ENCODE measurements around the gene MAG.

MAG gene

DNA sequence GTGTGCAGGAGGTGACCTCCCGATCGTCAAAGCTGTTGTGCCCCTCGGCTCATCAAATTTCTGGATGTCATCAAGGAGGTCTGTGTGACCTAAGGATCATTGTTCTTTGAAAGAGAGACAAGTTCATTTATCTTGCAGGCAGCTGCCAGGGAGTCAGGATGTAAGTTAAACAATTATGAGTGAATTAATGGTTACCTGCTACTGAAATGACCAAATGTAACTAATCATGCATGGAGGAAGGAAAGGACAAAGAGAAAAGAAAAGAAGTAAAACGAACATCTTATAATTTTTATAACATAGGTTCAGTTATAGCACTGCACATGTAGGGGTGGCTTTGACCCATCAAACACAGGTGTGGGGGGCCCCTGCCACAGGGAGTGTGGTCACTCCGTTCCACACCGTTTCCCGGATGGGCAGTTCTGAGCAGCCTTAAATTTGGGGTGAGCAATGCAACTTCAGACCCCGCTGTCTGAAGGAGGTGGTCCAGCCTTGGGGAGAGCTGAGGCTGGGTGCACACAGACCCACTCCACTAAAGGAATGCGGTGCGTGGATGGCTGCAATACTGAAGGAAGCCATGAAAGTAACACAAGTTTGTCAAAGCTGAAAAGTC, 42.3 kb downstream of the MAG start:
- TF ChIP-seq, protein P1, sequence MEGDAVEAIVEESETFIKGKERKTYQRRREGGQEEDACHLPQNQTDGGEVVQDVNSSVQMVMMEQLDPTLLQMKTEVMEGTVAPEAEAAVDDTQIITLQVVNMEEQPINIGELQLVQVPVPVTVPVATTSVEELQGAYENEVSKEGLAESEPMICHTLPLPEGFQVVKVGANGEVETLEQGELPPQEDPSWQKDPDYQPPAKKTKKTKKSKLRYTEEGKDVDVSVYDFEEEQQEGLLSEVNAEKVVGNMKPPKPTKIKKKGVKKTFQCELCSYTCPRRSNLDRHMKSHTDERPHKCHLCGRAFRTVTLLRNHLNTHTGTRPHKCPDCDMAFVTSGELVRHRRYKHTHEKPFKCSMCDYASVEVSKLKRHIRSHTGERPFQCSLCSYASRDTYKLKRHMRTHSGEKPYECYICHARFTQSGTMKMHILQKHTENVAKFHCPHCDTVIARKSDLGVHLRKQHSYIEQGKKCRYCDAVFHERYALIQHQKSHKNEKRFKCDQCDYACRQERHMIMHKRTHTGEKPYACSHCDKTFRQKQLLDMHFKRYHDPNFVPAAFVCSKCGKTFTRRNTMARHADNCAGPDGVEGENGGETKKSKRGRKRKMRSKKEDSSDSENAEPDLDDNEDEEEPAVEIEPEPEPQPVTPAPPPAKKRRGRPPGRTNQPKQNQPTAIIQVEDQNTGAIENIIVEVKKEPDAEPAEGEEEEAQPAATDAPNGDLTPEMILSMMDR (IDR thresholded peaks at IDR 0.05; ENCODE audit: low read depth, low read length, missing control alignments) = no peak
- H3K4me3 ChIP-seq (replicated peaks; ENCODE audit: low read depth, low read length) = no peak overlapping the region
- no peak for DNase-seq (ENCODE audit: extremely low read depth, low read depth)

DNA sequence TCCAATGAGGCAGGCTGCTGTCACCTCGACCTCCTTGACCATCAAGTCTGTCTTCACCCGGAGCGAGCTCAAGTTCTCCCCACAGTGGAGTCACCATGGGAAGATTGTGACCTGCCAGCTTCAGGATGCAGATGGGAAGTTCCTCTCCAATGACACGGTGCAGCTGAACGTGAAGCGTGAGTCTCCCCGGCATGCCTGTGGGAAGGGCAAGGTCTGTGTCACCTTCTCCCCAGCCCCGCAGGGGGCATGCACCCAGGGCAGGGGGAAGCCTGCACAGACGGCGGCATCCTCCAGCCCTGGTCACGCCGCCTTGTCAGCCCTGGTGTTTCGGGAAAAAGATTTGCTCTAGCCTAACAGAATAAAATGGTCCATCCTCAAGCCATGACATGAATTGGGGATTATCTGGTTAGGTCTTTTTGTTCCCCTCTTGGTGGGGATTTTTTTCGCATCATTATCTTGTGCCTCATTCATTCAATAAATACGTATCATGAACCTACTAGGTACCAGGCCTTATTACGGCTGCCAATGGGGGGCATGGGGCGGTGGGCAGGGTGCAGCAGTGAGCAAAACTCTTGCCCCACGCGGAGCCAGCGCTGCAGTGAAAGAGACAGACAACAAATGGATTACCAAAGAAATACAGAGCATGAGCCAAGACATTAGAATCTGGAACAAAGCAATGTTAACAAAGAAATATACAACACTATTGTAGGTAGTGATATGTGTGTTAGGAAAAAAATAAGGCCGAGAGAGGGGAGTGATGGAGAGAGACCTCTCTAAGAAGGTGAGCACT, 44.4 kb downstream of the MAG start:
- H3K4me3 ChIP-seq (replicated peaks; ENCODE audit: low read depth, low read length) = no peak overlapping the region
- TF ChIP-seq, protein P1 (IDR thresholded peaks at IDR 0.05; ENCODE audit: low read depth, low read length, missing control alignments) = no peak

DNA sequence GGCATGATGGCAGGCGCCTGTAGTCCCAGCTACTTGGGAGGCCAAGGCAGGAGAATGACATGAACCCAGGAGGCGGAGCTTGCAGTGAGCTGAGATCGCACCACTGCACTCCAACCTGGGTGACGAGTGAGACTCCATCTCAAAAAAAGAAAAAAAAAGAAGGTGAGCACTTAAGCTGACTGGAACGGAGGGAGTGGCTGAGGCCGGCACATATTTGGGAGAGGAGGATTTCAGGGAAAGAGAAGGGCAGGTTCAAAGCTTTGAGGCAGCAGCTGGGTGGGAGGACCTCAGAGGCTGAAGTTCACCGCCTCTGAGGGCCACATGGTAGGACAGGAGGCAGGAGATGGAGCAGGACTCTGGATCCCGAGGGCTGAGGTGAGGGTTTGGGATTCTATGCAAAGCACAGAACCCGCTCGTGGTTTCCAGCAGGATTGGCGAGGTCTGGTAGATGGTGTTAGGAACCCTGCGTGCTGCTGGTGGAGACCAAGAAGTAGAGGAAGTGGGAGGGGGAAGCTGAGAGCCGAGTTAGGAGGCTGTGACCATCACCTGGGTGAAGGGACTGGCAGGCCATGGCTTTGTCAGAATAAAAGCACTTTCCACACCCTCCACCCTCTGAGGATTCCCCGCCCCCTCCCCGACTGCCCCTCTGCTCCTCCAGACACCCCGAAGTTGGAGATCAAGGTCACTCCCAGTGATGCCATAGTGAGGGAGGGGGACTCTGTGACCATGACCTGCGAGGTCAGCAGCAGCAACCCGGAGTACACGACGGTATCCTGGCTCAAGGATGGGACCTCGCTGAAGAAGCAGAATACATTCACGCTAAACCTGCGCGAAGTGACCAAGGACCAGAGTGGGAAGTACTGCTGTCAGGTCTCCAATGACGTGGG, 45.4 kb downstream of the MAG start:
- no peak for DNase-seq (ENCODE audit: extremely low read depth, low read depth)
- H3K4me3 ChIP-seq (replicated peaks; ENCODE audit: low read depth, low read length) = no peak overlapping the region
- TF ChIP-seq, protein P1 (IDR thresholded peaks at IDR 0.05; ENCODE audit: low read depth, low read length, missing control alignments) = no peak

More for the DNA sequence above, 44.4 kb downstream of the MAG start:
- DNase-seq (ENCODE audit: extremely low read depth, low read depth) = no peak

DNA sequence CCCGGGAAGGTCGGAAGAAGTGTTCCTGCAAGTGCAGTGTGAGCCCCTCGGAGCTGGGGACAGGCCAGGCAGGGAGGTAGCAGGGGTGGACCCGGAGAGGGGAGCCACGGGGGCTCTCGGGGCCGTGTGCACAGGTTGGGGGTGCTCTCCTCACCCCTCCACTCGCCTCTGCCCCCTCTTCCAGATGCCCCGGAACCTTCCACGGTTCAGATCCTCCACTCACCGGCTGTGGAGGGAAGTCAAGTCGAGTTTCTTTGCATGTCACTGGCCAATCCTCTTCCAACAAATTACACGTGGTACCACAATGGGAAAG, 46.0 kb downstream of the MAG start:
- no peak for DNase-seq (ENCODE audit: extremely low read depth, low read depth)
- no peak overlapping the region for H3K4me3 ChIP-seq (replicated peaks; ENCODE audit: low read depth, low read length)
- TF ChIP-seq, protein P1 (IDR thresholded peaks at IDR 0.05; ENCODE audit: low read depth, low read length, missing control alignments) = no peak

DNA sequence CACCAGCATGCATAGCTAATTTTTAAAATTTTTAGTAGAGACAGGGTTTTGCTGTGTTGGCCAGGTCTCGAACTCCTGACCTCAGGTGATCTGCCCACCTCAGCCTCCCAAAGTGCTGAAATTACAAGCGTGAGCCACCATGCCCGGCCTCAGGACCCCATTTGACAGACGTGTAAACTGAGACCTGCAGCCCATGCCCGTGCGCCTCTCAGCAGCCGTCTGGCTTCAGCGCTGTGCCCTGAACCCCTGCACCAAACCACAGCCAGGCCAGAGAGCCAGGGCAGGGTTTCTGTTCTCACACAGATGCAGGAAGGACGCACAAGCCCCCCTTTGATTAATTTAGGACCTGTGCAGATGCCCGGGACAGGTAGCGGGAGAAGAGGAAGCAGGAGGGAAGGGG, 48.5 kb downstream of the MAG start:
- DNase-seq (ENCODE audit: extremely low read depth, low read depth) = no peak
- H3K4me3 ChIP-seq (replicated peaks; ENCODE audit: low read depth, low read length) = no peak overlapping the region
- TF ChIP-seq, protein P1 (IDR thresholded peaks at IDR 0.05; ENCODE audit: low read depth, low read length, missing control alignments) = no peak

DNA sequence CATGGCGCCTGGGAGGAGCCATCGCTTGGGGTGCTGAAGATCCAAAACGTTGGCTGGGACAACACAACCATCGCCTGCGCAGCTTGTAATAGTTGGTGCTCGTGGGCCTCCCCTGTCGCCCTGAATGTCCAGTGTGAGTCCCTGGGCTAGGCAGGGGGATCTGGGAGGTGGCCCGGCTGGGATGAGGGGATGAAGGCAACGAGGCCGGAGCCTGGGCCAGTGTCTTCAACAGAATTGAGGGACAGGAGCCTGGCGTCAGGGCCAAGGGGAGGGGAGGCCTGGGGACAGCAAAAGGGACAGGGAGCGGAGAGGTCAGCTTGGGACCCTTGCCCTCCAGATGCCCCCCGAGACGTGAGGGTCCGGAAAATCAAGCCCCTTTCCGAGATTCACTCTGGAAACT, 49.0 kb downstream of the MAG start:
- DNase-seq (ENCODE audit: extremely low read depth, low read depth) = no peak
- no peak overlapping the region for H3K4me3 ChIP-seq (replicated peaks; ENCODE audit: low read depth, low read length)
- TF ChIP-seq, protein P1 (IDR thresholded peaks at IDR 0.05; ENCODE audit: low read depth, low read length, missing control alignments) = no peak
